Measurements from ENCODE around the gene APLNR.

GRCh38 chr11:57276971-57277675 is 40.1 kb upstream of the APLNR start:
- TF ChIP-seq POLR2A (IDR thresholded peaks at IDR 0.05) (no peak), CTCF (IDR thresholded peaks at IDR 0.05) (no peak), POLR2AphosphoS5 (IDR thresholded peaks at IDR 0.05) (no peak)

Data from breast epithelium (tissue), 3 donors.